Measurements from ENCODE around the gene MITF. TPM values are rescaled to one million over a fixed set of nuclear protein-coding genes. Genes with fewer than 3 reads are reported as not detected.

Gene MITF, protein sequence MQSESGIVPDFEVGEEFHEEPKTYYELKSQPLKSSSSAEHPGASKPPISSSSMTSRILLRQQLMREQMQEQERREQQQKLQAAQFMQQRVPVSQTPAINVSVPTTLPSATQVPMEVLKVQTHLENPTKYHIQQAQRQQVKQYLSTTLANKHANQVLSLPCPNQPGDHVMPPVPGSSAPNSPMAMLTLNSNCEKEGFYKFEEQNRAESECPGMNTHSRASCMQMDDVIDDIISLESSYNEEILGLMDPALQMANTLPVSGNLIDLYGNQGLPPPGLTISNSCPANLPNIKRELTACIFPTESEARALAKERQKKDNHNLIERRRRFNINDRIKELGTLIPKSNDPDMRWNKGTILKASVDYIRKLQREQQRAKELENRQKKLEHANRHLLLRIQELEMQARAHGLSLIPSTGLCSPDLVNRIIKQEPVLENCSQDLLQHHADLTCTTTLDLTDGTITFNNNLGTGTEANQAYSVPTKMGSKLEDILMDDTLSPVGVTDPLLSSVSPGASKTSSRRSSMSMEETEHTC
- 10 to 100 TPM; 19.4 to 35.3 (median 21.7) TPM for total RNA-seq

DNA sequence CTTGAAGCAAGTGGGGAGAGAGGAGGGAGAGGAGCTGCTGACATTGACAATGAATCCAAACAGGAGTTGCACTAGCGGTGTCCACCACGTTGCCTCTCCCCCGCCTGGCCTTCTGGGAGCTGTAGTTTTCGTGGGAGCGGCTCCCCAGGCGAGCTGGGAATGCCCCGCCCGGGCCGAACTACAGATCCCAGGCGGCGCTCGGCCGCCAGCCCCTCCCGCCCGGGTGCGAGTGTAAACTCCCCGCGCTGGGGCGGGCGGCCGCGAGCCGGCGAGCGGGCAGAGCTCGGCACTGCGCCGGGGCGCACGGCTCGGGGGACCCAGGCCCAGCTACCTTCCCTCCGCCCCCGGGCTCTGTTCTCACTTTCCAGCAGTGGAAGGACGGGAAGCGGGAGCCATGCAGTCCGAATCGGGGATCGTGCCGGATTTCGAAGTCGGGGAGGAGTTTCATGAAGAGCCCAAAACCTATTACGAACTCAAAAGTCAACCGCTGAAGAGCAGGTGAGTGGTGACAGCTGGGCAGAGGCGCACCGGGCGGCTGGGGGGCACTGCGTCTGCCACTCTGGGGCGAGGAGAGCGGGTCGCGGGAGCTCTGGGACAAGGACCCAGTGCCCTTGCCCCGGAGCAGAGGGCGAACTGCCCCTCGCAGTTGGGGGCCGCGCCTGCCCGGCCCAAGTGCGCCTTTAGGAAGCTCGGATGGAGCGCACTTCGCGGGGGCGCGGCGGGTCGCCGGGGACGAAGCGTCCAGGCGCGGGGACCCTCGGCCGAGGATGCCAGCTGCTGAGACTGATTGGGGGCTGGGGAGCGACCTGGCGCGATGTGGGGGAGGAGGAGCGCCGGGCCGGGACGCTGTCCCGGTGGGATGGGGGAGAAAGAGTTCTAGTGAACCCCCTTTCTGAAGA is at the start of gene MITF:
TSS of gene MITF (plus strand) at position 261 of the 899 bp plus-strand sequence. CDS start at position 395, 134 bp downstream.
- Histone ChIP-seq H3K4me1 (peaks cover 25% of the 10 kb centered on the region), H3K27me3 (no peaks in the 10 kb centered on the region), H3K4me3 (peak within 1 kb of the TSS; percentile 90), H3K36me3 (no peaks in the 10 kb centered on the region), H3K9me3 (no peaks in the 10 kb centered on the region), H3K27ac (peak within 1 kb of the TSS; percentile 78)
- TF ChIP-seq, protein P1, sequence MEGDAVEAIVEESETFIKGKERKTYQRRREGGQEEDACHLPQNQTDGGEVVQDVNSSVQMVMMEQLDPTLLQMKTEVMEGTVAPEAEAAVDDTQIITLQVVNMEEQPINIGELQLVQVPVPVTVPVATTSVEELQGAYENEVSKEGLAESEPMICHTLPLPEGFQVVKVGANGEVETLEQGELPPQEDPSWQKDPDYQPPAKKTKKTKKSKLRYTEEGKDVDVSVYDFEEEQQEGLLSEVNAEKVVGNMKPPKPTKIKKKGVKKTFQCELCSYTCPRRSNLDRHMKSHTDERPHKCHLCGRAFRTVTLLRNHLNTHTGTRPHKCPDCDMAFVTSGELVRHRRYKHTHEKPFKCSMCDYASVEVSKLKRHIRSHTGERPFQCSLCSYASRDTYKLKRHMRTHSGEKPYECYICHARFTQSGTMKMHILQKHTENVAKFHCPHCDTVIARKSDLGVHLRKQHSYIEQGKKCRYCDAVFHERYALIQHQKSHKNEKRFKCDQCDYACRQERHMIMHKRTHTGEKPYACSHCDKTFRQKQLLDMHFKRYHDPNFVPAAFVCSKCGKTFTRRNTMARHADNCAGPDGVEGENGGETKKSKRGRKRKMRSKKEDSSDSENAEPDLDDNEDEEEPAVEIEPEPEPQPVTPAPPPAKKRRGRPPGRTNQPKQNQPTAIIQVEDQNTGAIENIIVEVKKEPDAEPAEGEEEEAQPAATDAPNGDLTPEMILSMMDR (IDR thresholded peaks at IDR 0.05): no peak
- no peak for TF ChIP-seq POLR2AphosphoS5 (IDR thresholded peaks at IDR 0.05)
- TF ChIP-seq POLR2A (IDR thresholded peaks at IDR 0.05): peak in 1 of 2 donors; percentile 59
- no peak for TF ChIP-seq EP300 (IDR thresholded peaks at IDR 0.05)
- WGBS: under 1% methylated on average over 38 of the region's 81 CpGs
- peak; percentile 95 for DNase-seq (ENCODE audit: low spot score in 2 of 2)

DNA sequence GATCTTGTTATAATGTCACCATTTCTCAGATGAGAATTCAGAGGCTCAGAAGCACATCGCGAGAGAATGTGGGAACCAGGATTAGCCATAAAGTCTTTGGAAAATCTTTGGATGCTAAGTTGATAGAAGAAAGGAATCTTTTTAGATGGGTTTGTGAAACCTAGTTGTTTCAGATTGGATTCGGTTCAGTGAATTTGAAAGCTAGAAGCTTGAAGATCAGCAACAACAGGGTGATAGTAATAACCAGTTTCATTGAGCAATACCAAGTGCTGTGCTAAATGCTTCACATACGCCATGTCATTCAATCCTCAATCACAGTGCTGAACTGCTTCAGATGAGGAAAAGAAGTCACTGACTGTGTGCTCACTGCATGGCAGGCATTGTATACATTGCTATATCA is 47.4 kb upstream of the MITF start:
- Histone ChIP-seq H3K36me3 (no peaks in the 10 kb centered on the region), H3K4me3 (no peak overlapping the region), H3K27me3 (no peaks in the 10 kb centered on the region), H3K4me1 (peaks cover 11% of the 10 kb centered on the region), H3K27ac (peak overlapping the region; percentile 46), H3K9me3 (no peaks in the 10 kb centered on the region)
- DNase-seq (ENCODE audit: low spot score in 2 of 2): no peak
- peak in 1 of 3 donors; percentile 48 for TF ChIP-seq POLR2AphosphoS5 (IDR thresholded peaks at IDR 0.05)
- TF ChIP-seq, protein P1 (IDR thresholded peaks at IDR 0.05): no peak
- WGBS: 80% methylated on average over 4 of the region's 4 CpGs

DNA sequence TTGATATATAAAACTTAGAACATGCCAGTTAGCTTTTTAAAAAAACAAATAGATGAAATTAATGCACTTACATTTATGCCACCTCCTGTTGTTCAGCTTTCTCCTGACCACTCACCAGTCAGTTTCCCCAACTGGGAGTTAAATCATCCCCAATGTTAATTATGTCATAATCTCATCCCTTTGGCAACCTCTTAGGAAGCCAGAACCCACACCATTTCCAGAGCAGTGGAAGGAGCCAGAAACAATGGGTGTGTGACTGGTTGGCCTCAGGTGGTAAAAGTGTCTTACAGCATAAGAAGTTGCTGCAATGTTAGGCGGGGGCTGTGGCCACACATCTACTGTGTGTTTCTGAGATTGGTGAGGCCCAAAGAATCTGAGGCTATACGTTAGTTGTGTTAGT is 46.5 kb upstream of the MITF start:
- DNase-seq (ENCODE audit: low spot score in 2 of 2): no peak
- H3K4me1 ChIP-seq: peaks cover 8% of the 10 kb centered on the region
- H3K4me3 ChIP-seq: no peak overlapping the region
- no peaks in the 10 kb centered on the region for H3K9me3 ChIP-seq
- no peak overlapping the region for H3K27ac ChIP-seq
- no peaks in the 10 kb centered on the region for H3K36me3 ChIP-seq
- H3K27me3 ChIP-seq: no peaks in the 10 kb centered on the region
- 63% methylated on average over 2 of the region's 2 CpGs for WGBS
- TF ChIP-seq POLR2A (IDR thresholded peaks at IDR 0.05): no peak
- TF ChIP-seq, protein P1 (IDR thresholded peaks at IDR 0.05): no peak
- TF ChIP-seq POLR2AphosphoS5 (IDR thresholded peaks at IDR 0.05): no peak
- TF ChIP-seq EP300 (IDR thresholded peaks at IDR 0.05): no peak

DNA sequence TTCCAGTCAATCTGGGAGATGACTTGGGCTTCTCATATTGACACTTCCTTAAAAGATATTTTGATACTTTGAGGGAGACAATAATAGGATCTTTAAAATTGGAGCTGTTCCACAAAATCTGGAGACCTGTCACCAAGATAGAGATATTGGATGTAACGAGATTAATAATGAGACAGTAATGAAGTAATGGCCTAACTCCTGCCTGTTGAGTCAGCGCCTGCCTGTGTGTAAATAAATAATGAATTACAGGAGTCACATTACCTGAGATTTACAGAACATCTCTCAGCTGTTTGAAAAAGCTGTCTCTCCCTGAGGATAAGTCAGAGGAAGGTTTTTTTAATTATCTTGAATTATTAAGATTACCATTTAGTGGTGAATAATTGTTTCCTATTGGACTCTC is 43.8 kb upstream of the MITF start:
- 68% methylated on average over 2 of the region's 2 CpGs for WGBS
- TF ChIP-seq POLR2AphosphoS5 (IDR thresholded peaks at IDR 0.05): no peak
- TF ChIP-seq POLR2A (IDR thresholded peaks at IDR 0.05): no peak
- no peak for TF ChIP-seq EP300 (IDR thresholded peaks at IDR 0.05)
- TF ChIP-seq, protein P1 (IDR thresholded peaks at IDR 0.05): no peak
- DNase-seq (ENCODE audit: low spot score in 2 of 2): no peak
- Histone ChIP-seq H3K9me3 (no peaks in the 10 kb centered on the region), H3K27me3 (no peaks in the 10 kb centered on the region), H3K4me3 (no peak overlapping the region), H3K27ac (no peak overlapping the region), H3K36me3 (no peaks in the 10 kb centered on the region), H3K4me1 (peaks cover 8% of the 10 kb centered on the region)

All from suprapubic skin (tissue), 4 donors.